CD4-positive, alpha-beta T cell treated with Interleukin-6 at 100 ng/mL for 8 hours (primary cell): ENCODE data around the gene FAM120C.

ENCODE experiments used
- DNase-seq: peaks from one replicate; pipeline ENCODE4 v3.0.0-alpha.2; 2020; ENCODE audit warnings: mixed read lengths, low spot score

The FAM120C gene, protein sequence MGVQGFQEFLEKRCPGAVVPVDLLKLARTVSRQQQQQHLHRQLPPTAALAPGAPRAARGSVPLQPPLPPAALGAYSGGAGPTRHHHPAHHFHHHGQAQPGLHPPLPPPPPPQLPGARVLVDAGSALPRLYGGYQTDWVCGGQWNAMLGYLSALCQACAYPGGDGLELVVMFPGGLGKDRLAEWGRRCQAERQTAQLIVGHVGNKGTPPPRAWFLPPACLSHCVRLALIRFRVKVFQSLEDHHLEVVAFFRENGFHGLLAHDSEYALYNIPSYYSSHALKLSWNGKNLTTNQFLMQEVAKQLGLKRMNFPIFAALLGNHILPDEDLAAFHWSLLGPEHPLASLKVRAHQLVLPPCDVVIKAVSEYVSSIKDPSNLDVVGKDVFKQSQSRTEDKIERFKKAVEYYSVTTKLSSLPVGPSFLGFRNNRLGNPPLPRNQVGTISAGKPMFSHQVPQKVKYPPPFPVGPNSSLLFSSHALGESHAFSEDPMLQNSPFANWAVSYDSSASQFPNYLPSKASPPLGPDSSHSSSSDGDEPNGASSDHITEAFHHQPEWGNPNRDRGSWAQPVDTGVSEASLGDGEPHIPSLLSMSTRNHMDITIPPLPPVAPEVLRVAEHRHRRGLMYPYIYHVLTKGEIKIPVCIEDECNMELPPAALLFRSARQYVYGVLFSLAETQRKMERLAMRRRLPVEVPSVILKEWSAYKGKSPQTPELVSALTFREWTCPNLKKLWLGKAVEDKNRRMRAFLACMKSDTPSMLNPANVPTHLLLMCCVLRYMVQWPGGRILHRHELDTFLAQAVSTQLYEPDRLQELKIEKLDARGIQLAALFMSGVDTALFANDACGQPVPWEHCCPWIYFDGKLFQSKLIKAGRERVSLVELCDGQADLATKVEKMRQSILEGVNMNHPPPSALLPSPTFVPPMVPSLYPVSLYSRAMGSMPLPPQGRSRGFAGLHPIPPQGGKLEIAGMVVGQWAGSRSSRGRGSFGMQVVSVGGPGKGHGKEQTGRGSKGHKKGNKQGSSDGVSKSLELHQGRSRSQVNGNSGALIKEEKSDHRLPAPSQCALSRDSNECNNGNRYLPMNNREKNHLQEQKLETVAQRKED

DNA sequence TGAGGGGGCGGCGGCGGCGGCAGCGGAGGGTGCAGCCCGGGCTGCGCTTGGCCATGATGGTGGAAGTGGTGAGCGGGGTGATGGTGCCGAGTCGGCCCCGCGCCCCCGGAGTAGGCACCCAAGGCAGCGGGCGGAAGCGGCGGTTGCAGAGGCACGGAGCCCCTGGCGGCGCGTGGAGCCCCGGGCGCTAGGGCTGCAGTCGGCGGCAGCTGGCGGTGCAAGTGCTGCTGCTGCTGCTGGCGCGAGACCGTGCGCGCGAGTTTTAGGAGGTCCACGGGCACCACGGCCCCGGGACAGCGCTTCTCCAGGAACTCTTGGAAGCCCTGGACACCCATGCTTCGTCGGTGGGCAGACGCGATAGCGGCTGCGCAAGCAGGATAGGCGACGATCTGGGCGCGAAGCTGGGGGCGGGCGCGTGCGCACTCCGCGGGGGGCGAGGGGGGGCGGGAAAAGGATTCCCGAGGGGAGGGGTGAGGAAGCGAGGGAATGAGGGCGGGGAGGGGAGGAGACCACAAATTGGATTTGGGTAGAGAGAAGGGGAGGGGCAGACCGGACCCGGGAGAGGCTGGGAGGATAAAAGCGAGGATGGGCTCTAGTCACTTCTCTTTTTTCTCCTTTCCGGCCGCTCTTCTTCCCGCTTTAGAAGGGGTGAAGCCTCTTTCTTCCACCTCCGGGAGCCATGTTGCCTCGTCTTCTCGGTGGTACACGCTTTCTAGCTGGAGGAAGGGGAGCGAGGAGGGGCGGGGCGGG is at the start of gene FAM120C:
FAM120C (minus strand) TSS at position 391 of the 750 bp plus-strand sequence; CDS start at position 335, 56 bp downstream.
- DNase-seq, result peak; percentile 75

- no peak for DNase-seq
Observed at GRCh38 chrX:54230435-54231148, 47.5 kb upstream of the FAM120C start.

DNA sequence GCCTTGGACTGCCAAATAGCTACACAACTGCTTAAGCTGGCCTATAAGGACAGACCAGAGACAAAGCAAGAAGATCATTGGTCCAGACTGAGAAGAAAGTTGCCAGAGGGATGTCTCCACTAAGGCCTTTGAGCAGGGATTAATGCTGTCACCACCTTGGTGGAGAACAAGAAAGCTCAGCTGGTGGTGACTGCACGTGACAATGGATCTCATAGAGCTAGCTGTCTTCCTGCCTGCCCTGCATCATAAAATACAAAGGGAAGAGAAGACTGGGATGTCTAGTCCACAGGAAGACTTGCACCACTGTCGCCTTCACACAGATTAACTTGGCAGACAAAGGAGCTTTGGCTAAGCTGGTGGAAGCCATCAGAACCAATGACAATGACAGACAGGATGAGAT is 40.5 kb upstream of the FAM120C start:
- DNase-seq, result no peak

- DNase-seq, result no peak
Observed at GRCh38 chrX:54213603-54214002, 30.5 kb upstream of the FAM120C start.

GRCh38 chrX:54208531-54208930 is 25.5 kb upstream of the FAM120C start:
- DNase-seq, result no peak

- no peak for DNase-seq
Observed at GRCh38 chrX:54198262-54198661, 15.2 kb upstream of the FAM120C start.

DNA sequence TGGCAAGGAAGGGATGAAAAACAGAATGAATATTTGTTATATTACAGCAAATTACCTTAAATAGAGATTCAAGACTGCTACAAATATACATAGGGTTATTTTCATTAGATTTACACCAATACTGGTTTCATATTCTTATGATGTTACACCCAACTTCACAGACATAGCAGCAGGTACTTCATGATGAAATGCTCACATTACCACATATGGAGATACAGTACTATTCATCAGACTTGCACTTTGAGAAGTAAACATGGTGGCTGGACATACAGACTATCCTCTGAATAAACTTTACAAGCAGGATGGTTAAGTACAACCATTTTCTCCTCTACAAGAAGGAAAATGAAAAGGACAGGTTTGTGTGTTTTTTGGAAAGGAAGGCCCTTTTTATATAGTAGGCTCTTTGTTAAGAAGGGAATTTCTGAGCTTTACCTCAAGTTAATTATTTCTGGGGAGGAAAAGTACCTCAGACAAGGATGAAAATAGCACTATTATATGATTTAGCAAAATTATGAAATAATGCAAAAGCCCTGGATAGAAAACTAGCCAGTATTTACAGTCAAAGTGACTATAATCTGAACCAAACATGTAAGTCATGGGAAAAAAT is 12.0 kb upstream of the FAM120C start:
- no peak for DNase-seq

DNA sequence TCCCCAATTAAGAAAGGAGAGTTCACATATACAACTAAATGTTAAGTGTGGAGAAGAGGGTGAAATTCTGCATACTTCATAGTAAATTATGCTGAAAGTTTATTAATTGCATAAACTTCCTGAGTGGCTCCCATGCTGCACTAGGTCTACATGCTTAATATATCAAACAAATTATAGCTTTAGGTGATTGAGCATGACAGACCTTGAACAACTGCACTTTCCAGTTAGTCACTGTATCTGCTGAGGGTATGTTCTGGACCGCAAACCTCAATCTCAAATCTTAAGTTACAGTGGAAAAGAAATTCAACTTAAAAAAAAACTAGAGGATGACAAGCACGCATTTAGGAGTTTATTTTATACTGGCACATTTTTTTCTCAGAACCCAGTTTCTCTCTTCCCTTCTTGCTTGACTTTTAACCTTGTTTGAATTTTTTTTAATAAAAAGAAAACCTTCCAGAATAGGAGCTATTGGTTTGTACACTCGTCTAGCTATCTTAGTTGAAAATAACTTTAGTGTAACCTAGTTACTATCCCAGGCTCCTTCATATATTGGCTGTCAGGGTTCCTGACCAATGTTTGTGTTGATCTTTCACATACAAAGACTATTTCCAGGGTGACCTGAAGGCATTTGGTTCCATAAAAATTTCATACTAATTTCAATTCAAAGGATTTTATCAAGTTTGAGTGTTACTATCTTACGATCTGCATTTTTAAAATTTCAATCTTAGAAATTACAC is 10.2 kb upstream of the FAM120C start:
- no peak for DNase-seq

DNA sequence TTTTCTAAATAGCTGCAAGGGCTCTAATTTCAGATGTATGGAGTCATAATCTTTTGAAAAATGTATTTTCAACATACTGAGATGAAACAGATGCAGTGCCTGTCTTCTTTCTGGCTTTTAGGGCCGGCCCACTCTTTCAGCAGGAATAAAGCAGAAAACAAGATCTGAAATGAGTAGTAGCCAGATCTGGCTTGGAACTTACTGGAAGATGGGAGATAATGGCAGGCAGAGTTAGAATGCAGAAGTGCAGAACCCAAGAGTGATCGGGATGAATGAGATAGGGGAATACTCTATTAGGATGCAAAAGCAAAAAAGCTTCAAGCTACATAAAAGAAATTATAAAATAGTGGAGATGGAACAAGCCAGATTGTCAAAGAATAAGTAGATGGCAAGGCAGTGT is 1.4 kb upstream of the FAM120C start:
- no peak for DNase-seq

DNA sequence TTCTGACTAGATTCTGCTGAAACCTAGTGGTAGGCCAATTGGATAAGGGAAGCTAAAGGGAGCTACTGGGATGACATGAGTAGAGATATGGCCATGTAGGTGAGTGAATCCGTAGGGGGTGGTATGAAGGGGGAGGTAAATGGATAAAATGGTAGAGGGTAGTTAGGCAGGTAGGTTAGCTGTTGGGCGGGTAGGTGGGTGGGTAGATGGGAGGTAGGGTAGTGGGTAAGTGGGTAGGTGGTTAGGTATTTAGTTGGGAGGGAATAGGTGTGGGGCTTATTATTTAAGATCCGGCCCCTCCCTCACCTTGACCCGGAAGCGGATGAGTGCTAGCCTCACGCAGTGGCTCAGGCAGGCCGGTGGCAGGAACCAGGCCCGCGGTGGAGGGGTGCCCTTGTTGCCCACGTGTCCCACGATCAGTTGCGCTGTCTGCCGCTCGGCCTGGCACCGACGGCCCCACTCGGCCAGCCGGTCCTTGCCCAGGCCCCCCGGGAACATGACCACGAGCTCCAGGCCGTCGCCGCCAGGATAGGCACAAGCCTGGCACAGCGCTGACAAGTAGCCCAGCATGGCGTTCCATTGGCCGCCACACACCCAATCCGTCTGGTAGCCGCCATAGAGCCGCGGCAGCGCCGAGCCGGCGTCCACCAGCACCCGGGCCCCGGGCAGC is 725 bp downstream of the FAM120C start:
- DNase-seq, result peak; percentile 61

GRCh38 chrX:54181202-54181953 is 1.7 kb downstream of the FAM120C start:
- DNase-seq, result no peak

GRCh38 chrX:54180403-54180802 is 2.7 kb downstream of the FAM120C start:
- DNase-seq, result no peak

DNA sequence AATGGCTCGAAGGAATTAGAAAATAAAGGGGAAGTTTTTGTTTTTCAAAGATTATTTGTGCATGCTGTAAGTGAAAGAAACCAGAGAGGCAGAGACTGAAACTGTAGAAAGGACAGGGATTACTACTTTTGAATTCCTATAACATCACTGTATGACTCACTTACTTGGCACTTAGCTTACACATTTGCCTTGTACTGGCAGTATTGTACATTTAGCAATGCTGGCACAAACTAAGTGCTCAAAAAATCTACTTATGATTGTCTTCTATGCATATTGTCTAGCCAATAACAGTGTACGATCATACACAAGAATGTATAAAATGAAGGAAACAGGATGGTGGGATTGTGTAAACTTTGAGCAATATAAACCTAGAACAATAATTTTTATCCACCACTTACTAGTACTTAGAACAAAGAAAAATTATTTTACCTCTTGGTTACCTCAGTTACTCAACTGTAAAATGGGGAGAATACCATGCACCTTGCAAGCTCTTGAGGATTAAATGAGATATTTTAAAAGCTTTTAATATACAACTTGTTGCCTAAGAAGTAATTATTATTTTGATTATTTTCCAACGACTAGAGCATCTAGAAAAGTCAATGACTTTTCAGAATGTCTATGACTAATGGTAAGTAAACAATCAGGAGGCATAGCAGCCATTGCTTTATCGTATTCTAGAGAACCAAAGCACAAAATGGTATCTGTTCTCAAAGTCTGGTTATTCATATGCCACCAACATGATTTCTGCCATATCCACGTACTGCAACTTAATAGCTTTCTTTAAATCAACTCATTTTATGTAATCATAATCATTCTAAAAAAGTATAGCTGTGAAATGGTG is 4.7 kb downstream of the FAM120C start:
- no peak for DNase-seq

DNA sequence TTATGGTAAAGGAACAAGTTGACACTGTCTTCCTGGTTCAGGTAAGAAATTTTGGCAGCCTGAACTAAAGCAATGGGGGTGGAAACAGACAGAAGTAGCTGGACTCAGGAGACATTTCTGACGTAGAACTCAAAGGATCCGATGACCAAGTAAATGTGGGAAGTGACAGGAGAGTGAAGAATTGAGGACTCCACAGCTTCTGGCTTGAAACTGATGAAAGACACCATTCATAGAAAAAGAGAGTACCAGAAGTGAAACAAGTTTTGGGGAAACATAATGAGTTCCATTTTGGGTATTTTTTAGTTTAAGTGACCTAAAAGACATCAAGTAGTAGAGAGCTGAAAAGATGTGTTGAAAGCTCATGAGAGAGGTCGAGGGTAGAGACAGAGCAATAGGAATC is 5.7 kb downstream of the FAM120C start:
- no peak for DNase-seq

GRCh38 chrX:54173791-54174190 is 9.3 kb downstream of the FAM120C start:
- no peak for DNase-seq

- DNase-seq, result no peak
Observed at GRCh38 chrX:54172455-54172854, 10.6 kb downstream of the FAM120C start.

GRCh38 chrX:54171527-54172250 is 11.4 kb downstream of the FAM120C start:
- DNase-seq, result no peak
